Progenitor cell of endocrine pancreas (in vitro differentiated cells): ENCODE results near the gene BIN1. TPM values are rescaled to one million over a fixed set of nuclear protein-coding genes. Genes with fewer than 3 reads are reported as not detected.

Experiments used
- DNase-seq: peaks from one replicate; pipeline ENCODE4 v3.0.0; 2021; ENCODE audit warnings: low spot score; ENCODE audit not compliant: unreplicated experiment
- H3K27ac Mint-ChIP-seq: 2 replicates; pipeline ENCODE4 v1.8.0; 2021; ENCODE audit warnings: mild to moderate bottlenecking, moderate library complexity, mixed read lengths
- H3K27me3 Mint-ChIP-seq: 2 replicates; pipeline ENCODE4 v1.8.0; 2021; ENCODE audit warnings: mixed read lengths
- H3K36me3 Mint-ChIP-seq: 2 replicates; pipeline ENCODE4 v1.8.0; 2022; ENCODE audit warnings: mixed read lengths; ENCODE audit not compliant: insufficient read depth
- H3K4me1 Mint-ChIP-seq: 2 replicates; pipeline ENCODE4 v1.8.0; 2021; ENCODE audit warnings: low read depth, mixed read lengths
- H3K4me3 Mint-ChIP-seq: 2 replicates; pipeline ENCODE4 v1.8.0; 2021; ENCODE audit warnings: low read depth, mild to moderate bottlenecking, moderate library complexity, mixed read lengths
- H3K9me3 Mint-ChIP-seq: 2 replicates; pipeline ENCODE4 v1.8.0; 2021; ENCODE audit warnings: low read depth, mixed read lengths
- total RNA-seq: library from RNA; stranded (reverse); gene quantifications from 2 replicates; pipeline ENCODE4 v1.2.1, GENCODE V29; 2021
- TF ChIP-seq, protein P1 (sequence below): fragments of 200-600 bp; sonication (generic); IDR thresholded peaks from one replicate; pipeline ENCODE4 v1.5.0; 2021; ENCODE audit warnings: antibody characterized with exemption, mild to moderate bottlenecking; ENCODE audit not compliant: unreplicated experiment

The BIN1 gene
- total RNA-seq, 1 donor from 2014 or later, result 66.0 TPM

DNA sequence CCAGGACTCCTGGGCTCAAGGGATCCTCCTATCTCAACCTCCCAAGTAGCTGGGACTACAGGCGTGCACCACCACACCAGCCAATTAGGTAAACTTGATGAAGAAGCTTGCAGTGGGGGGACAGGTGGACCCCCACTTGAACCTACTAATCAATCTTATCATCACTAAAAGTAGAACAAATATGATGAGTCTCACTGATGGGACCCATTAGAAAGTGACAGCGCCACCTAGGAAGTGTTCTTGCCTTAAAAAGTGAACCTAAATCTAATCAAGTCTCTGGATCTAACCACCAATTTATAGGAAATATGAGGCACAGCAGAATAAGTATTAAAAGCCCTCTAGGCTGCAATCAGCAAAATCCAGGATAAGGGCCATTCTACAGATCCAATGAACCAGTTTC, 79.2 kb downstream of the BIN1 start:
- Mint-ChIP-seq H3K27ac (no peak overlapping the region), H3K4me3 (no peak overlapping the region), H3K9me3 (no peaks in the 10 kb centered on the region), H3K36me3 (no peaks in the 10 kb centered on the region), H3K27me3 (no peaks in the 10 kb centered on the region), H3K4me1 (peaks cover 4% of the 10 kb centered on the region)
- TF ChIP-seq, protein P1, sequence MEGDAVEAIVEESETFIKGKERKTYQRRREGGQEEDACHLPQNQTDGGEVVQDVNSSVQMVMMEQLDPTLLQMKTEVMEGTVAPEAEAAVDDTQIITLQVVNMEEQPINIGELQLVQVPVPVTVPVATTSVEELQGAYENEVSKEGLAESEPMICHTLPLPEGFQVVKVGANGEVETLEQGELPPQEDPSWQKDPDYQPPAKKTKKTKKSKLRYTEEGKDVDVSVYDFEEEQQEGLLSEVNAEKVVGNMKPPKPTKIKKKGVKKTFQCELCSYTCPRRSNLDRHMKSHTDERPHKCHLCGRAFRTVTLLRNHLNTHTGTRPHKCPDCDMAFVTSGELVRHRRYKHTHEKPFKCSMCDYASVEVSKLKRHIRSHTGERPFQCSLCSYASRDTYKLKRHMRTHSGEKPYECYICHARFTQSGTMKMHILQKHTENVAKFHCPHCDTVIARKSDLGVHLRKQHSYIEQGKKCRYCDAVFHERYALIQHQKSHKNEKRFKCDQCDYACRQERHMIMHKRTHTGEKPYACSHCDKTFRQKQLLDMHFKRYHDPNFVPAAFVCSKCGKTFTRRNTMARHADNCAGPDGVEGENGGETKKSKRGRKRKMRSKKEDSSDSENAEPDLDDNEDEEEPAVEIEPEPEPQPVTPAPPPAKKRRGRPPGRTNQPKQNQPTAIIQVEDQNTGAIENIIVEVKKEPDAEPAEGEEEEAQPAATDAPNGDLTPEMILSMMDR, result peak; percentile 10
- no peak for DNase-seq

DNA sequence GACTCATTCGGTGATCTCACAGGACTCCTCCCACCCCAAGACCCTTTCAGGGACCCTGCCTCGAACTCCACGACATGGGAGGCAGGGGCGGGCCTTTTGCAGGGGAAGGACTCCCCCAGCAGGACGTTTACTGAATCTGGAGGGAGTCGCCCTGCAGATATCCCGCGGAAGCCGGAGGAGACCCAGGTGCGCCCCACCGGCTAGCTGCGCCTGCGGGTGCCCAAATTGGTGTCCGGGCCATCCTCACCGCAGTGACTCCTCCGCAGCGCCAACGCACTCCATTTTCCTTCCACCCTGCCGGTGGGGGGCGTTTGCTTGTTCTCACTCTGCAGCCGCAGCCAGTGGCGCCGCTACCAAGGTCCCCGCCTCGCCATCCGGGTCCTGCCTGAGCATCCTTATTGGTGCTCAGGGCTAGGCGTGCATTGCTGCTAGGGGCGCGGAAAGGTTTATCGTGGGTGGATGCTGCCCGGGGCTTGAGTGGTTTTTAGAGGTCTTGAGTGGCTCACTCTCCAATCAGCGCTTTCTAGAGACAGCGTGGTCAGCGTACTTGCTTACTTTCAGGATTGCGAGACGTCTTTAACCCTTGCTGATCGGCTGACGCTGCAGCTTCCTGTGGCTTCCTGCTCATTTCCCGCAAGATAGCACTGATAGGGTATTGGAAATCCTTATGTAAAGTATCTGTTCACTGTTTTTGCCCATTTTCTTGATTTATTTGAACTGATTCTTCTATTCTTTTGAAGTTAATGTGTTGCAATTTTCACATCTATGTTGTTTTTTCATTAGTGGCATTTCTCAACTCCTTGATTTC, 81.4 kb downstream of the BIN1 start:
- TF ChIP-seq, protein P1, result peak; percentile 55
- Mint-ChIP-seq H3K4me3 (peak overlapping the region; percentile 77), H3K27me3 (no peaks in the 10 kb centered on the region), H3K27ac (no peak overlapping the region), H3K36me3 (no peaks in the 10 kb centered on the region), H3K9me3 (no peaks in the 10 kb centered on the region), H3K4me1 (peaks cover 4% of the 10 kb centered on the region)
- DNase-seq, result peak; percentile 58

DNA sequence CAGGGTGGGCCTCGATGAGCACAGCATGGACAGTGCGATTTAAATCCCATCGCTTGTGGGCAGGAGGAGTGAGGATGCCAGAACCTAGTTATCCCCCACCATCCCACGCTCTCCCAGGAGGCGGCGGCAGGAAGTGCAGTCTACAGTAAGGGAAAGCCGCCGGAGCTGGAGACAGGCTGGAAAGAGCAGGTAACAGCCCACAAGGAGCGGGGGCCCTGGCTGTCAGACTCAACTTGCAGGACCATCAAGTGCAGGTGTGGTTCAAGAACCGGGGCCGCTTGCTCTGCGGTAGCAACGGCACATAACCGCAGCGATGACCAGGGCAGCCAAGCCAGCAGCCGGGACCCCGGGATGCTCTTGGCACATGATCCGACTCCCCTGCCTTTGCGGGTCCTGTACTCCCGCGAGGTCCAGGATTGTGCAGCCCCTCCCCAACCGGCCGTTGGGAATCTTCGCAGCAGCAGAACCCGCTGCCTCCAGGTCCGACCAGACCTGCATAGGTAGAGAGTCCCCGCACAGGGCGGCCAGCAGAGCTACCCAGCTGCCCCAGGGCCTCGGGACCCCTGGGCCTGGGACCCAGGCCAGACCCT, 82.1 kb downstream of the BIN1 start:
- peak overlapping the region; percentile 29 for H3K27ac Mint-ChIP-seq
- H3K36me3 Mint-ChIP-seq, result no peaks in the 10 kb centered on the region
- TF ChIP-seq, protein P1, result peak; percentile 41
- peaks cover 4% of the 10 kb centered on the region for H3K4me1 Mint-ChIP-seq
- DNase-seq, result peak; percentile 25
- peak overlapping the region; percentile 77 for H3K4me3 Mint-ChIP-seq
- H3K9me3 Mint-ChIP-seq, result no peaks in the 10 kb centered on the region
- no peaks in the 10 kb centered on the region for H3K27me3 Mint-ChIP-seq

- Mint-ChIP-seq H3K36me3 (no peaks in the 10 kb centered on the region), H3K9me3 (no peaks in the 10 kb centered on the region), H3K4me1 (peaks cover 6% of the 10 kb centered on the region), H3K27me3 (no peaks in the 10 kb centered on the region), H3K4me3 (no peak overlapping the region), H3K27ac (no peak overlapping the region)
- no peak for DNase-seq
- TF ChIP-seq, protein P1, result no peak
These were observed 83.5 kb downstream of the BIN1 start for GRCh38 chr2:127023504-127023903.

DNA sequence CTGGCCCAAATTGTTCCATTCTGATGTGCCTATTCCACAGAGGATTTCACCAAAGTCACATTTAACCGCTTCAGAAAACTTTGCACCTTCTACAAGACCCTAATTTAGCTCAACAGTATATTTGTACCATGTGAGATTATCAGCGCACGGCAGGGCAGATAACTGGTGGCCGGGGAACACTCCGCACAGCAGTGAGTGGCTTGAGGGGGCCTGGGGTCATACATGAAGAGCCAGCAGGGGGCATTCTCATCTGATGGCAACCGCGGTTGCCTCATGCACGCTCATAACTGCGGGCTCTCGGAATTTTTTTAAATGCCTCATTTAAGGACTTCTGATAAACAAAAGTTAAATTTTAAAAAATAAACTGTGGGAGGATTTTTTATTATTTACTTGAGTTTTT, 84.1 kb downstream of the BIN1 start:
- Mint-ChIP-seq H3K4me3 (no peak overlapping the region), H3K27ac (no peak overlapping the region), H3K4me1 (peaks cover 11% of the 10 kb centered on the region), H3K9me3 (no peaks in the 10 kb centered on the region), H3K36me3 (no peaks in the 10 kb centered on the region), H3K27me3 (no peaks in the 10 kb centered on the region)
- TF ChIP-seq, protein P1, result no peak
- no peak for DNase-seq
